Left lung (tissue), 10 donors: ENCODE measurements around the gene FLT4. TPM values are rescaled to one million over a fixed set of nuclear protein-coding genes. Genes with fewer than 3 reads are reported as not detected.

Experiments used
- ATAC-seq: fragments of 200-7000 bp; cut with Tn5 transposase; one replicate; pipeline ENCODE4 v1.9.1; 2020; ENCODE audit warnings: moderate library complexity
- DNase-seq, 4 donors: peaks; one replicate each; pipeline ENCODE4 v3.0.0-alpha.2; 2013 to 2020
- H3K27ac ChIP-seq, 2 donors: fragments of 200-600 bp; sonication (generic) in 1 of 2; one replicate each; pipeline versions ENCODE4 v1.5.0 to v1.8.0; 2020 to 2021
- H3K27me3 ChIP-seq, 2 donors: fragments of 200-600 bp; sonication (generic) in 1 of 2; one replicate each; pipeline versions ENCODE4 v1.5.0 to v1.8.0; 2020 to 2021
- H3K36me3 ChIP-seq, 2 donors: fragments of 200-600 bp; sonication (generic) in 1 of 2; one replicate each; pipeline versions ENCODE4 v1.5.0 to v1.8.0; 2020 to 2021
- H3K4me1 ChIP-seq, 2 donors: fragments of 200-600 bp; one replicate each; pipeline ENCODE4 v1.8.0; 2021
- H3K4me3 ChIP-seq, 2 donors: fragments of 200-600 bp; sonication (generic) in 1 of 2; one replicate each; pipeline versions ENCODE4 v1.5.0 to v1.8.0; 2020 to 2021; ENCODE audit warnings: mild to moderate bottlenecking in 1 of 2
- H3K9me3 ChIP-seq, 2 donors: fragments of 200-600 bp; sonication (generic) in 1 of 2; one replicate each; pipeline versions ENCODE4 v1.5.0 to v1.8.0; 2020 to 2021
- intact Hi-C, 2 donors: fragments of 100-400 bp; cut with DNase I; formaldehyde crosslinking; loops; one replicate each; pipeline versions ENCODE4 v1.11.2 to v1.14.2; 2022
- polyA plus RNA-seq, 6 donors: library from polyadenylated mRNA; unstranded; fragments of 120-200 nt; gene quantifications; one replicate each; pipeline ENCODE4 v1.2.1, GENCODE V29; 2013; ENCODE audit not compliant: insufficient read length in 6 of 6
- total RNA-seq, 2 donors: library from RNA; stranded (reverse); fragmentation: NEBNext Ultra II Directional; extraction: Animal tissue kit (Norgen Biotek cat#: 25700); gene quantifications; one replicate each; pipeline ENCODE4 v1.2.1, GENCODE V29; 2021
- TF ChIP-seq, protein P1 (sequence below), 2 donors: fragments of 200-600 bp; sonication (generic) in 1 of 2; IDR thresholded peaks; one replicate each; pipeline versions ENCODE4 v1.5.0 to v1.8.0; 2021; ENCODE audit warnings: antibody characterized with exemption in 2 of 2
- donor health status: DM: no; HTN: yes; CAD: no.
- donor health status: DM: no; HTN: no; CAD: no.

FLT4 gene
- total and polyA plus RNA-seq, 8 donors, result 21.7 to 48.5 (median 38.2) TPM

DNA sequence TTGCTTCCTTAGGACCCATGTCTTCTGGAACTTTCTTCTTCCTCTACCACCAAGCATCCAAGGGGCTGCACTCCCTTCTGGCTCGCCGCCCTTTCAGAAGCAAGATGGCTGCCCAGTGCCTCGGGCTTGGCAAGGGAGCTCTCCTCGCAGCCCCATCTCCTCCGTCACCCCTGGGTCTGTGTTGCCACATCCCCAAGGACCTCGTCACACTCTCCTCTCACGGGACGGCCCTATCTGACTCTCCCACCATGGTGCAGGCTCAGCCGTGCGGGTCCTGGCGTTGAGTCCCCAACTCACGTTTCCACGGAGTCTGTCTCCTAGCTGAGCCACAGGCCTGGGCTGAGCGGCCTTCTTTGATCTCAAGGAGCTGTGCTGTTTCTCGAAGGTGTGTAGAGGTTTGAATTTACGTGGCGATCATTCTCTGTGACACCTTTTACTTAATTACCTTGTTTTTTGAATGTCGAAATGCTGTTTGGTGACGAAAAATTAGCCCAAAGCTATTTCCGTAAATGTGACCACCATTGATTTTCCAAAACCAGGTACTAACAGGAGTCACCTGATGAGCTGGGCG is 43.1 kb downstream of the FLT4 start:
- H3K4me1 ChIP-seq, result no peaks in the 10 kb centered on the region
- H3K9me3 ChIP-seq, result no peaks in the 10 kb centered on the region
- no peaks in the 10 kb centered on the region for H3K36me3 ChIP-seq
- H3K27ac ChIP-seq, result no peak overlapping the region
- ATAC-seq, result no peak
- no peak overlapping the region for H3K4me3 ChIP-seq
- DNase-seq, result peak in 1 of 4 donors; percentile 69
- H3K27me3 ChIP-seq, result no peaks in the 10 kb centered on the region
- intact Hi-C loops, result no loop called here
- TF ChIP-seq, protein P1, sequence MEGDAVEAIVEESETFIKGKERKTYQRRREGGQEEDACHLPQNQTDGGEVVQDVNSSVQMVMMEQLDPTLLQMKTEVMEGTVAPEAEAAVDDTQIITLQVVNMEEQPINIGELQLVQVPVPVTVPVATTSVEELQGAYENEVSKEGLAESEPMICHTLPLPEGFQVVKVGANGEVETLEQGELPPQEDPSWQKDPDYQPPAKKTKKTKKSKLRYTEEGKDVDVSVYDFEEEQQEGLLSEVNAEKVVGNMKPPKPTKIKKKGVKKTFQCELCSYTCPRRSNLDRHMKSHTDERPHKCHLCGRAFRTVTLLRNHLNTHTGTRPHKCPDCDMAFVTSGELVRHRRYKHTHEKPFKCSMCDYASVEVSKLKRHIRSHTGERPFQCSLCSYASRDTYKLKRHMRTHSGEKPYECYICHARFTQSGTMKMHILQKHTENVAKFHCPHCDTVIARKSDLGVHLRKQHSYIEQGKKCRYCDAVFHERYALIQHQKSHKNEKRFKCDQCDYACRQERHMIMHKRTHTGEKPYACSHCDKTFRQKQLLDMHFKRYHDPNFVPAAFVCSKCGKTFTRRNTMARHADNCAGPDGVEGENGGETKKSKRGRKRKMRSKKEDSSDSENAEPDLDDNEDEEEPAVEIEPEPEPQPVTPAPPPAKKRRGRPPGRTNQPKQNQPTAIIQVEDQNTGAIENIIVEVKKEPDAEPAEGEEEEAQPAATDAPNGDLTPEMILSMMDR (IDR thresholded peaks at IDR 0.05), result no peak

DNA sequence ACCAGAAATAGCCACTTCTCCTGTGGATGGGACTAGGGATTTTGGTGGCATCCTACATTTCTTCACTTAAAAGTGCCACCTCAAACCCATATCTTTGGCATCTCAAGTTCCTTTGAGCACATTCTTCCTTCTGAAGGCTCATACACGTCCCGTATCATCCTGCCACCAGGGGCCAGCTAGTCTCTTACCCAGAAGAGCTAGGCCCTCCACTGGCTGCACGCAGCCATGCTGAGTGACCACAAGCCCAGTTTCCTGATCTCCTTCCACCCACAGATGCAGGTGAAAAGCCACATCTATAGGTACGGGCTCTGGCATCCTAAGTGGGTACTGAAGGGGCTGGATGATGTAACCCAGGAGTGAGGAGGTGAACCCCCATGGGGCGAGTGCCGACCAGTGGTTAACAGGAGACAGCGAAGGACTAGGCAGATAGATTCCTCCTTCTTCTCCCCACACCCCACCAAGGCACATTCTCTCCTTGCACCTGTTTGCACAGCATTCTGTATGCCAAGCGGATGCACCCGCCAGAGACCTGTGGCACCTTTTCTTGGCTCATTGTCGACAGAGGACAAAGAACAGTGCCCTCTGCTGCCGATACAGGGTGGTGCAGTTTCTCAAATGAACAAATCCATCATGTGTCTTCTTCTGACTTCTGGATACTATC is 43.7 kb downstream of the FLT4 start:
- Histone ChIP-seq H3K9me3 (no peaks in the 10 kb centered on the region), H3K36me3 (no peaks in the 10 kb centered on the region), H3K4me1 (no peaks in the 10 kb centered on the region), H3K4me3 (no peak overlapping the region), H3K27ac (no peak overlapping the region), H3K27me3 (no peaks in the 10 kb centered on the region)
- intact Hi-C loops, result no loop called here
- peak; percentile 77 for ATAC-seq
- peak in 2 of 4 donors; percentile 17 to 40 for DNase-seq
- TF ChIP-seq, protein P1 (IDR thresholded peaks at IDR 0.05), result peak; percentile 66 to 68

DNA sequence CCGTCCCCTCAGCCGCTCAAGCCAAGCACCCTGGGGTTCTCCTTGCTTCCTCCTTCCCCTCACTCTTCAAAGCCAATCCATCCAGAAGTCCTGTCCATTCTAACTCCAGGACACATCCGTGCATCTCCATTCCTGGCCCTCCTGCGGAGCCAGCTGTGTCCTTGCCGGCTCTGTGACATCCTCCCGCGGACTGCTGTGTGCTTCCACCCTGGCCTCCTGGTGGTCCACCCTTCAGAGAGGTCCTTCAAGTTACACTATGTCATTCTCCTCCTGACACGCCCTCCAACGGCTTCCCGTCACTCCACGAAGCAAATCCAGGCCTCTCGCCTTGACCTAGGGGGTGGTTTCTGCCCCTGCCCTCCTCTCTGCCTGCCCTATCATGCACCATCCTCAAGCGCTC is 45.1 kb downstream of the FLT4 start:
- Histone ChIP-seq H3K4me1 (no peaks in the 10 kb centered on the region), H3K9me3 (no peaks in the 10 kb centered on the region), H3K27ac (no peak overlapping the region), H3K27me3 (no peaks in the 10 kb centered on the region), H3K4me3 (no peak overlapping the region), H3K36me3 (no peaks in the 10 kb centered on the region)
- TF ChIP-seq, protein P1 (IDR thresholded peaks at IDR 0.05), result no peak
- intact Hi-C loops, result no loop called here
- DNase-seq, result peak in 2 of 4 donors; percentile 14 to 63
- no peak for ATAC-seq

DNA sequence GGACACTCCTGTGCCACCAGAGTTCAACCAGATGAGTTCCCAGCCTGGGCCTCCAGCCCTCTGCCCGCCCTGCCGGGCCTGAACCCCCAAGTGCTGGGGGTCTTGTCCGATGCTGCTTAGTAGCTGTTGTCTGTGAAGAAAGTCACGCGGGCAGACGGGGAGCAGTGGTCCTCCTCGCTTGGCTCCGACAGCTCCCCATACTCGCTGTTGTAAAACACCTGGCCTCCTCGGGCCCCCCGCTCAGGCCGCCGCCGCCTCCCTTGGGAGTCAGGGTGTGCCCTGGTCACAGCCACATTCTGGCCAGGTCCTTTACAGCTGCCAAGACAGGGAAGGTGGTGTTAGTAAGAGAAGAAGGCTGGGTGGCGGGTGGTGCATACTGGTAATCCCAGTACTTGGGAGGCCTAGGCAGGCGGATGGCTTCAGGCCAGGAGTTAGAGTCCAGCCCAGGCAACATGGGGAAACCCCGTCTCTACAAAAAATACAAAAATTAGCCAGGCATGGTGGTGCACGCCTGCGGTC is 46.3 kb downstream of the FLT4 start:
- DNase-seq (peak in 2 of 4 donors; percentile 23 to 65), ATAC-seq (no peak)
- Histone ChIP-seq H3K4me1 (no peaks in the 10 kb centered on the region), H3K9me3 (no peaks in the 10 kb centered on the region), H3K4me3 (no peak overlapping the region), H3K27me3 (no peaks in the 10 kb centered on the region), H3K36me3 (no peaks in the 10 kb centered on the region), H3K27ac (no peak overlapping the region)
- TF ChIP-seq, protein P1 (IDR thresholded peaks at IDR 0.05), result no peak
- intact Hi-C loops, result no loop called here

DNA sequence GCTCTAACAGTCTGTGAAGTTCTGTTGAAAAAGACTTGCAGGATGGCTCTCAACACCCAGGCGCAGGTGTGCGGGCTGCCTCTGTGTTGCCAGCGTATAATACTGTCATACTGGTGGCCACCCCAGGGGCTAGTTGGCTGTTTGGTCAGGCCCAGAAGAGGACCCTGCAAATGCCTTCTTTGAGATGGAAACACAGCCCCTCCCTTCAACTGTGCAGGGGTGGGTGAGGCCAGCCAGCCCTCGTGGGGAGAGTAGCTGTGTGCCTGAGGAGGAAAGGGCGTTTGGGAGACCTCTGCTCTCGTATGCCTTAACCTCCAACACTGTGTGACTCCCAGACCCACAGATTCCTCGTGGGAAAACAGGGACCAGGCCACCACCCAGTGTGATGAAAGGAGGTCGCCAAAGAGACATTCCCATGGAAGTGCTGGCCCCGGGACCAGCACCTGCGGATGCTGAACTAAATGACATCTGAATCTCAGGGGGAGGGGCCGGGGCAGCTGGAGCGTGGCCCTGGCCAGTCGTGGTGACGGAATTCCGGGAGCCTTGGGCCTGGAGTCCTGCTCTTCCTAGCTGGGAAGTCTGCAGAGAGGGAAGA is 46.8 kb downstream of the FLT4 start:
- TF ChIP-seq, protein P1 (IDR thresholded peaks at IDR 0.05), result no peak
- Histone ChIP-seq H3K27me3 (no peaks in the 10 kb centered on the region), H3K4me1 (no peaks in the 10 kb centered on the region), H3K4me3 (no peak overlapping the region), H3K27ac (no peak overlapping the region), H3K9me3 (no peaks in the 10 kb centered on the region), H3K36me3 (no peaks in the 10 kb centered on the region)
- DNase-seq (peak in 2 of 4 donors; percentile 23 to 53), ATAC-seq (no peak)
- intact Hi-C loops, result no loop called here
